Measurements from ENCODE around the gene AUTS2. TPM values are rescaled to one million over a fixed set of nuclear protein-coding genes. Genes with fewer than 3 reads are reported as not detected.
A peak's percentile ranks its signal among the peaks of the same experiment; 100 is the strongest.

AUTS2 gene
- total RNA-seq, 2 experiments from 2014 or later = 15.2 to 16.3 TPM

GRCh38 chr7:70788276-70788675 lies 1190.0 kb downstream of the AUTS2 start:
- Mint-ChIP-seq H3K4me1 (ENCODE audit: low read depth) (no peaks in the 10 kb centered on the region), H3K36me3 (ENCODE audit: low read depth) (peaks cover 32% of the 10 kb centered on the region), H3K9me3 (ENCODE audit: insufficient read depth) (no peaks in the 10 kb centered on the region), H3K27ac (no peak overlapping the region), H3K27me3 (ENCODE audit: low read depth) (no peaks in the 10 kb centered on the region), H3K4me3 (no peak overlapping the region)
- ChIA-PET CTCF (no interaction called here), POLR2A (no interaction called here)
- DNase-seq (no peak), ATAC-seq (peak; percentile 33)

DNA sequence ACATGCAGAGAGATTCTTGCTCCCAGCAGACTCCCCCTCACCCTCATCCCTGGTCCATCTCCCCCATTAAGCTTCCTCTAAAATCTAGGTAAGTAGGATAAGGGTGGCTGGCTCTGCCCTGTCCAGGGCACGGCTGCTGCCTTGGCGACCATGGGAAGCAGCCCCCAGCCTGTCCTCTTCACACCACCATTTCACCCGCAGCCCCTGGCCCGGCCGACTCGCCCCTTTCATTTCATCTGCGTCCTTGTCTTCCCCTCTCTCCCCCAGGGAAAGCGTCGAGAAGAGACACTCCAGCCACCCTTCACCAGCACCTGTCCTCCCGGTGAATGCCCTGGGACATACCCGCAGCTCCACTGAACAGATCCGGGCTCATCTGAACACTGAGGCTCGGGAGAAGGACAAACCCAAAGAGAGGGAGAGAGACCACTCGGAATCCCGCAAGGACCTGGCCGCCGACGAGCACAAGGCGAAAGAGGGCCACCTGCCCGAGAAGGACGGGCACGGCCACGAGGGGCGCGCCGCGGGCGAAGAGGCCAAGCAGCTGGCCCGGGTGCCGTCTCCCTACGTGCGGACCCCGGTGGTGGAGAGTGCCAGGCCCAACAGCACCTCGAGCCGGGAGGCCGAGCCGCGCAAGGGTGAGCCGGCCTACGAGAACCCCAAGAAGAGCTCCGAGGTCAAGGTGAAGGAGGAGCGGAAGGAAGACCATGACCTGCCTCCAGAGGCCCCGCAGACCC lies 1191.4 kb downstream of the AUTS2 start:
- H3K4me3 Mint-ChIP-seq = no peak overlapping the region
- no peaks in the 10 kb centered on the region for H3K27me3 Mint-ChIP-seq (ENCODE audit: low read depth)
- no peaks in the 10 kb centered on the region for H3K9me3 Mint-ChIP-seq (ENCODE audit: insufficient read depth)
- ATAC-seq = no peak
- no peak for DNase-seq
- no peak overlapping the region for H3K27ac Mint-ChIP-seq
- CTCF ChIA-PET = no interaction called here
- peaks cover 32% of the 10 kb centered on the region for H3K36me3 Mint-ChIP-seq (ENCODE audit: low read depth)
- POLR2A ChIA-PET = no interaction called here
- H3K4me1 Mint-ChIP-seq (ENCODE audit: low read depth) = no peaks in the 10 kb centered on the region

DNA sequence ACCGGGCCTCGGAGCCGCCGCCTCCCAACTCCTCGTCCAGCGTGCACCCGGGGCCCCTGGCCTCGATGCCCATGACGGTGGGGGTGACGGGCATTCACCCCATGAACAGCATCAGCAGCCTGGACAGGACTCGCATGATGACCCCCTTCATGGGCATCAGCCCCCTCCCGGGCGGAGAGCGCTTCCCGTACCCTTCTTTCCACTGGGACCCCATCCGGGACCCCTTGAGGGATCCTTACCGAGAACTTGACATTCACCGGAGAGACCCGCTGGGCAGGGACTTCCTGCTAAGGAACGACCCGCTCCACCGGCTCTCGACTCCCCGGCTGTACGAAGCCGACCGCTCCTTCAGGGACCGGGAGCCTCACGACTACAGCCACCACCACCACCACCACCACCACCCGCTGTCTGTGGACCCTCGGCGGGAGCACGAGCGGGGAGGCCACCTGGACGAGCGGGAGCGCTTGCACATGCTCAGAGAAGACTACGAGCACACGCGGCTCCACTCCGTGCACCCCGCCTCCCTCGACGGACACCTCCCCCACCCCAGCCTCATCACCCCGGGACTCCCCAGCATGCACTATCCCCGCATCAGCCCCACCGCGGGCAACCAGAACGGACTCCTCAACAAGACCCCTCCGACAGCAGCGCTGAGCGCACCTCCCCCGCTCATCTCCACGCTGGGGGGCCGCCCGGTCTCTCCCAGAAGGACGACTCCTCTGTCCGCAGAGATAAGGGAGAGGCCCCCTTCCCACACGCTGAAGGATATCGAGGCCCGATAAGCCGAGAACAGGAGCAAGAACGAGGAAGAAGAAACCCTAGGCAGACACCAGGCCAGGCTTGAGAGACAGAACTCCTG lies 1192.2 kb downstream of the AUTS2 start:
- DNase-seq (no peak), ATAC-seq (no peak)
- Mint-ChIP-seq H3K4me1 (ENCODE audit: low read depth) (no peaks in the 10 kb centered on the region), H3K4me3 (no peak overlapping the region), H3K27me3 (ENCODE audit: low read depth) (no peaks in the 10 kb centered on the region), H3K9me3 (ENCODE audit: insufficient read depth) (no peaks in the 10 kb centered on the region), H3K27ac (no peak overlapping the region), H3K36me3 (ENCODE audit: low read depth) (peaks cover 27% of the 10 kb centered on the region)
- CTCF ChIA-PET = no interaction called here
- POLR2A ChIA-PET = no interaction called here

- no peak for ATAC-seq
- Mint-ChIP-seq H3K4me1 (ENCODE audit: low read depth) (no peaks in the 10 kb centered on the region), H3K36me3 (ENCODE audit: low read depth) (peaks cover 24% of the 10 kb centered on the region), H3K27ac (no peak overlapping the region), H3K4me3 (no peak overlapping the region), H3K9me3 (ENCODE audit: insufficient read depth) (no peaks in the 10 kb centered on the region), H3K27me3 (ENCODE audit: low read depth) (no peaks in the 10 kb centered on the region)
- POLR2A ChIA-PET = no interaction called here
- no peak for DNase-seq
- CTCF ChIA-PET = no interaction called here
Observed at GRCh38 chr7:70791341-70791740, 1193.1 kb downstream of the AUTS2 start.

GRCh38 chr7:70793060-70793459 lies 1194.8 kb downstream of the AUTS2 start:
- ChIA-PET POLR2A (no interaction called here), CTCF (no interaction called here)
- Mint-ChIP-seq H3K4me3 (no peak overlapping the region), H3K27ac (no peak overlapping the region), H3K9me3 (ENCODE audit: insufficient read depth) (no peaks in the 10 kb centered on the region), H3K36me3 (ENCODE audit: low read depth) (peaks cover 17% of the 10 kb centered on the region), H3K4me1 (ENCODE audit: low read depth) (peaks cover 7% of the 10 kb centered on the region), H3K27me3 (ENCODE audit: low read depth) (no peaks in the 10 kb centered on the region)
- ATAC-seq (no peak), DNase-seq (no peak)

DNA sequence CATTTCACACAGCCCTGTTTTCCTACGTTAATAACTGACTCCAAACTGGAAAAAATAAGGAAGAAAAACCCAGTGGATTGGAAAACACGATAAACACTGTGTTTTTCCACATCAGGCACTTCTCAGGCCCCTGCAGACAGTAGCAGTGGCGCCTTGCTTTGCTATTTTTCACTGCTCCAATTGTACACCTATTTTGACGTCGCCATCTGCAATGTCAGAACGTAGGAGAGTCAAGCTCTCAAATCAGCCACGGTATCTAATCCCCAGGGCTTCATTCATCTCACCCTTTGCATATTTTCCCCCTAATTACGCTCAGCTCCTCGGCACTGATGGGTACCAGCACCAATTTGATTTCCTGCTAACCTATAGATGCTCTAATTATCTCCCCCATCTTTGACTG lies 1195.5 kb downstream of the AUTS2 start:
- Mint-ChIP-seq H3K27me3 (ENCODE audit: low read depth) (no peaks in the 10 kb centered on the region), H3K36me3 (ENCODE audit: low read depth) (peaks cover 15% of the 10 kb centered on the region), H3K4me3 (no peak overlapping the region), H3K9me3 (ENCODE audit: insufficient read depth) (no peaks in the 10 kb centered on the region), H3K4me1 (ENCODE audit: low read depth) (peaks cover 7% of the 10 kb centered on the region), H3K27ac (no peak overlapping the region)
- ATAC-seq = no peak
- DNase-seq = no peak
- POLR2A ChIA-PET = no interaction called here
- CTCF ChIA-PET = no interaction called here

GRCh38 chr7:70794962-70795361 lies 1196.7 kb downstream of the AUTS2 start:
- Mint-ChIP-seq H3K9me3 (ENCODE audit: insufficient read depth) (no peaks in the 10 kb centered on the region), H3K27ac (no peak overlapping the region), H3K27me3 (ENCODE audit: low read depth) (no peaks in the 10 kb centered on the region), H3K36me3 (ENCODE audit: low read depth) (peaks cover 6% of the 10 kb centered on the region), H3K4me3 (no peak overlapping the region), H3K4me1 (ENCODE audit: low read depth) (peaks cover 7% of the 10 kb centered on the region)
- DNase-seq = no peak
- ATAC-seq = no peak
- POLR2A ChIA-PET = no interaction called here
- CTCF ChIA-PET = no interaction called here

GRCh38 chr7:70795948-70796347 lies 1197.7 kb downstream of the AUTS2 start:
- Mint-ChIP-seq H3K27ac (no peak overlapping the region), H3K27me3 (ENCODE audit: low read depth) (no peaks in the 10 kb centered on the region), H3K9me3 (ENCODE audit: insufficient read depth) (peaks cover 8% of the 10 kb centered on the region), H3K4me1 (ENCODE audit: low read depth) (peaks cover 7% of the 10 kb centered on the region), H3K36me3 (ENCODE audit: low read depth) (peaks cover 3% of the 10 kb centered on the region), H3K4me3 (no peak overlapping the region)
- ATAC-seq (no peak), DNase-seq (no peak)
- CTCF ChIA-PET = no interaction called here
- POLR2A ChIA-PET = no interaction called here

DNA sequence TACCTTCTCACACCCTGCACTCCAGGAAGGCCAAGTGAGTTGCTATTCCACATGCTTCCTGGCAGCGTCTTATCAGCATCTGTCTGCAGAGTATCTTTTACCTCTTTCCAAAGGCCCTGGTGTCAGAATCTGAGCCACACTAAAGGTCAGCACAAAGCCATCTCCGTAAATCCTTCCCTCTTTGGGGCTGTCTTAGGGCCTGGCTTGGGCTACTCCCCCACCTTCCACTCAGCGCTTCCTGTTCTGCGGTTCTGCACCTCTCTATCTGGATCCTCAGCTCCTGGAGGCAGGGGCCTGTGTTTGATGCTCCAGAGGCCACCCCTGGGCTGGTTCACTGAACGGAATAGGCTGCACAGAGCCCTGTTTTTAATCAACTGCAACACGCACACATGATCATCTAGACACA lies 1198.8 kb downstream of the AUTS2 start:
- DNase-seq = no peak
- H3K4me3 Mint-ChIP-seq = no peak overlapping the region
- peaks cover 9% of the 10 kb centered on the region for H3K9me3 Mint-ChIP-seq (ENCODE audit: insufficient read depth)
- H3K27me3 Mint-ChIP-seq (ENCODE audit: low read depth) = no peaks in the 10 kb centered on the region
- peak overlapping the region; percentile 56 for H3K27ac Mint-ChIP-seq
- no peak for ATAC-seq
- POLR2A ChIA-PET = no interaction called here
- CTCF ChIA-PET = no interaction called here
- H3K36me3 Mint-ChIP-seq (ENCODE audit: low read depth) = no peaks in the 10 kb centered on the region
- peaks cover 7% of the 10 kb centered on the region for H3K4me1 Mint-ChIP-seq (ENCODE audit: low read depth)

GRCh38 chr7:70799841-70800405 lies 1201.6 kb downstream of the AUTS2 start:
- no peak overlapping the region for H3K27ac Mint-ChIP-seq
- ATAC-seq (no peak), DNase-seq (no peak)
- H3K4me3 Mint-ChIP-seq = no peak overlapping the region
- ChIA-PET POLR2A (no interaction called here), CTCF (no interaction called here)
- H3K4me1 Mint-ChIP-seq (ENCODE audit: low read depth) = peaks cover 7% of the 10 kb centered on the region
- H3K36me3 Mint-ChIP-seq (ENCODE audit: low read depth) = no peaks in the 10 kb centered on the region
- peaks cover 9% of the 10 kb centered on the region for H3K9me3 Mint-ChIP-seq (ENCODE audit: insufficient read depth)
- H3K27me3 Mint-ChIP-seq (ENCODE audit: low read depth) = no peaks in the 10 kb centered on the region

DNA sequence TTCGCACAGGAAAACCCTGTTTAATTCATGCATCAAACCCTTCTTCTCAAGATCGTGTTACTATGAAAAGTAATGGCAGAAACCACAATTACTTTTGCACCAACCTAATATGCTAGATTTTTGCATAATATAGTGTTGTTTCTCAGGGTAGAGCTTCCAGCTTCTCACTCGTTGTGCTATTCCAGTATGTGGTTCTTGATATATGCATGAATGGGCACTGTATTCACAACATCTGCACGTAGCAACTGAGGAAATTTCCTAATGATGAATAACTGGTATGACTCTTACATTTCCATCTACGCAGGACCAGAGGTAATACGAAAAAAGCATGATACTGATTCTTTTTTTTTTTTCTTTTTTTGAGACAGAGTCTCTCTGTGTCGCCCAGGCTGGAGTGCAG lies 1207.1 kb downstream of the AUTS2 start:
- DNase-seq (no peak), ATAC-seq (no peak)
- Mint-ChIP-seq H3K4me3 (no peak overlapping the region), H3K36me3 (ENCODE audit: low read depth) (no peaks in the 10 kb centered on the region), H3K4me1 (ENCODE audit: low read depth) (no peaks in the 10 kb centered on the region), H3K9me3 (ENCODE audit: insufficient read depth) (peaks cover 7% of the 10 kb centered on the region), H3K27ac (no peak overlapping the region), H3K27me3 (ENCODE audit: low read depth) (no peaks in the 10 kb centered on the region)
- CTCF ChIA-PET = no interaction called here
- POLR2A ChIA-PET = no interaction called here

- POLR2A ChIA-PET = no interaction called here
- Mint-ChIP-seq H3K27me3 (ENCODE audit: low read depth) (peaks cover 2% of the 10 kb centered on the region), H3K27ac (no peak overlapping the region), H3K9me3 (ENCODE audit: insufficient read depth) (no peaks in the 10 kb centered on the region), H3K4me3 (no peak overlapping the region), H3K36me3 (ENCODE audit: low read depth) (no peaks in the 10 kb centered on the region), H3K4me1 (ENCODE audit: low read depth) (no peaks in the 10 kb centered on the region)
- CTCF ChIA-PET = no interaction called here
- ATAC-seq = no peak
- no peak for DNase-seq
Observed at GRCh38 chr7:70807650-70808049, 1209.4 kb downstream of the AUTS2 start.

All from activated CD8-positive, alpha-beta T cell treated with anti-CD3 and anti-CD28 coated beads, Interleukin-2, amount 10 ng/mL, durations not matched to agents 7 days and 5 days (primary cell).